ENCODE data around the gene ANKDD1A.

GRCh38 chr15:64997066-64997465 is 85.4 kb downstream of the ANKDD1A start:
- TF ChIP-seq CTCF (IDR thresholded peaks at IDR 0.05) (no peak), POLR2A (IDR thresholded peaks at IDR 0.05) (no peak)

Data from lower leg skin (tissue), 3 donors.